ENCODE data around the gene ZC2HC1C. TPM values are rescaled to one million over a fixed set of nuclear protein-coding genes. Genes with fewer than 3 reads are reported as not detected.
A peak's percentile ranks its signal among the peaks of the same experiment; 100 is the strongest.

Gene ZC2HC1C
- total RNA-seq, 1 experiment from 2014 or later = 1.4 TPM

GRCh38 chr14:75022655-75023054, 46.8 kb upstream of the ZC2HC1C start:
- peaks cover 0 to 41% (median 24%) of the 10 kb centered on the region in 3 experiments; a peak in 5 of 7 replicates for H3K36me3 Mint-ChIP-seq (ENCODE audit: insufficient read depth in 1 of 3, low read depth in 3 of 3)

More at GRCh38 chr14:75022655-75023054, 46.8 kb upstream of the ZC2HC1C start:
- Histone ChIP-seq H2AK5ac (ENCODE audit: insufficient read length, low read length) (no peak overlapping the region), H4K91ac (ENCODE audit: insufficient read length, low read depth, low read length) (no peak overlapping the region), H4K5ac (ENCODE audit: insufficient read length, low read depth, low read length) (no peak overlapping the region), H3K18ac (ENCODE audit: insufficient read length, low read depth, low read length) (no peak overlapping the region), H3K14ac (ENCODE audit: insufficient read depth, low read length) (no peak overlapping the region), H3K4me2 (ENCODE audit: insufficient read depth, insufficient read length, low read length) (no peak overlapping the region), H2BK120ac (ENCODE audit: low read depth, low read length, poor library complexity, severe bottlenecking) (no peak overlapping the region), H3K56ac (ENCODE audit: insufficient read length, low read depth, low read length) (no peak overlapping the region), H2AFZ (ENCODE audit: low read length) (no peak overlapping the region), H3K27me3 (ENCODE audit: insufficient read depth, low read length) (no peaks in the 10 kb centered on the region), H2BK15ac (ENCODE audit: low read depth, low read length) (no peak overlapping the region), H2BK12ac (ENCODE audit: insufficient read length, low read depth, low read length) (no peak overlapping the region), H3K79me1 (ENCODE audit: insufficient read depth, low read depth, low read length, poor library complexity, severe bottlenecking) (no peaks in the 10 kb centered on the region), H3K4ac (ENCODE audit: low read depth, low read length) (no peak overlapping the region), H3K23me2 (ENCODE audit: insufficient read length, low read depth, low read length, poor library complexity, severe bottlenecking) (no peaks in the 10 kb centered on the region), H3K23ac (ENCODE audit: insufficient read length, low read depth, low read length) (no peak overlapping the region), H2BK5ac (ENCODE audit: insufficient read length, low read length) (no peak overlapping the region), H3T11ph (ENCODE audit: low read length) (no peak overlapping the region), H2BK20ac (ENCODE audit: low read depth, low read length, poor library complexity, severe bottlenecking) (no peak overlapping the region), H3K79me2 (ENCODE audit: insufficient read depth, low read length) (no peaks in the 10 kb centered on the region), H3K4me1 (ENCODE audit: insufficient read depth, low read length) (no peaks in the 10 kb centered on the region), H4K20me1 (ENCODE audit: control insufficient read depth, insufficient read depth, insufficient read length) (no peaks in the 10 kb centered on the region), H3K9ac (ENCODE audit: extremely low read depth, insufficient read length, low read length) (no peak overlapping the region), H3K9me3 (ENCODE audit: control insufficient read depth, low read depth, low read length) (no peaks in the 10 kb centered on the region), H3K27ac (ENCODE audit: insufficient read length, low read depth, low read length) (no peak overlapping the region), H4K8ac (replicated peaks; ENCODE audit: insufficient read length, low read depth, low read length) (no peak overlapping the region)
- H3K27me3 Mint-ChIP-seq (ENCODE audit: low read depth) = no peaks in the 10 kb centered on the region
- no CpG with 5 or more reads among the region's 8 CpGs for WGBS (ENCODE audit: extremely low coverage, insufficient read length, low lambda C conversion rate)
- H3K4me1 Mint-ChIP-seq = no peaks in the 10 kb centered on the region
- DNase-seq = peak; percentile 40
- TF ChIP-seq, protein P1, sequence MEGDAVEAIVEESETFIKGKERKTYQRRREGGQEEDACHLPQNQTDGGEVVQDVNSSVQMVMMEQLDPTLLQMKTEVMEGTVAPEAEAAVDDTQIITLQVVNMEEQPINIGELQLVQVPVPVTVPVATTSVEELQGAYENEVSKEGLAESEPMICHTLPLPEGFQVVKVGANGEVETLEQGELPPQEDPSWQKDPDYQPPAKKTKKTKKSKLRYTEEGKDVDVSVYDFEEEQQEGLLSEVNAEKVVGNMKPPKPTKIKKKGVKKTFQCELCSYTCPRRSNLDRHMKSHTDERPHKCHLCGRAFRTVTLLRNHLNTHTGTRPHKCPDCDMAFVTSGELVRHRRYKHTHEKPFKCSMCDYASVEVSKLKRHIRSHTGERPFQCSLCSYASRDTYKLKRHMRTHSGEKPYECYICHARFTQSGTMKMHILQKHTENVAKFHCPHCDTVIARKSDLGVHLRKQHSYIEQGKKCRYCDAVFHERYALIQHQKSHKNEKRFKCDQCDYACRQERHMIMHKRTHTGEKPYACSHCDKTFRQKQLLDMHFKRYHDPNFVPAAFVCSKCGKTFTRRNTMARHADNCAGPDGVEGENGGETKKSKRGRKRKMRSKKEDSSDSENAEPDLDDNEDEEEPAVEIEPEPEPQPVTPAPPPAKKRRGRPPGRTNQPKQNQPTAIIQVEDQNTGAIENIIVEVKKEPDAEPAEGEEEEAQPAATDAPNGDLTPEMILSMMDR (conservative IDR thresholded peaks at IDR 0.05) = peak; percentile 66
- no peak overlapping the region for H3K27ac Mint-ChIP-seq
- H3K4me3 Mint-ChIP-seq = no peak overlapping the region
- no peaks in the 10 kb centered on the region for H3K9me3 Mint-ChIP-seq
